Stimulated activated CD4-positive, alpha-beta T cell treated with anti-CD3 and anti-CD28 coated beads, Interleukin-4, amount 100 ng/mL, for 4 hours (primary cell): Measurements from ENCODE around the gene TMEM132D.
"Not testable (repeated sequence)": the region's sequence is repeated elsewhere in the genome, so short reads cannot be mapped to it uniquely, and the experiment has no call there.

Experiments used
- DNase-seq, 2 experiments: peaks; one replicate each; pipeline ENCODE4 v3.0.0-alpha.2; 2020

Gene TMEM132D

GRCh38 chr12:129570796-129571400 lies 332.9 kb downstream of the TMEM132D start:
- no peak for DNase-seq

GRCh38 chr12:129566800-129567199 lies 337.0 kb downstream of the TMEM132D start:
- no peak for DNase-seq

- no peak for DNase-seq
Observed at GRCh38 chr12:129564768-129565167, 339.1 kb downstream of the TMEM132D start.

- no peak for DNase-seq
Observed at GRCh38 chr12:129563266-129563665, 340.6 kb downstream of the TMEM132D start.

GRCh38 chr12:129561304-129561703 lies 342.5 kb downstream of the TMEM132D start:
- no peak for DNase-seq

- DNase-seq: no peak
Observed at GRCh38 chr12:129559776-129560175, 344.0 kb downstream of the TMEM132D start.

- DNase-seq: no peak
Observed at GRCh38 chr12:129558036-129558435, 345.8 kb downstream of the TMEM132D start.

- no peak for DNase-seq
Observed at GRCh38 chr12:129556082-129556481, 347.7 kb downstream of the TMEM132D start.

- DNase-seq: no peak
Observed at GRCh38 chr12:129552996-129553750, 350.7 kb downstream of the TMEM132D start.

- DNase-seq: no peak
Observed at GRCh38 chr12:129551441-129551840, 352.4 kb downstream of the TMEM132D start.

- no peak for DNase-seq
Observed at GRCh38 chr12:129550353-129550752, 353.5 kb downstream of the TMEM132D start.

GRCh38 chr12:129549656-129550055 lies 354.2 kb downstream of the TMEM132D start:
- DNase-seq: no peak

- DNase-seq: not testable (repeated sequence)
Observed at GRCh38 chr12:129549020-129549419, 354.8 kb downstream of the TMEM132D start.

- no peak for DNase-seq
Observed at GRCh38 chr12:129544716-129545115, 359.1 kb downstream of the TMEM132D start.

- DNase-seq: no peak
Observed at GRCh38 chr12:129540954-129541353, 362.9 kb downstream of the TMEM132D start.

GRCh38 chr12:129540249-129540648 lies 363.6 kb downstream of the TMEM132D start:
- no peak for DNase-seq

GRCh38 chr12:129538724-129539335 lies 365.0 kb downstream of the TMEM132D start:
- DNase-seq: not testable (repeated sequence)

- DNase-seq: no peak
Observed at GRCh38 chr12:129538137-129538536, 365.7 kb downstream of the TMEM132D start.

GRCh38 chr12:129534966-129535750 lies 368.7 kb downstream of the TMEM132D start:
- DNase-seq: no peak

GRCh38 chr12:129532707-129533499 lies 370.9 kb downstream of the TMEM132D start:
- DNase-seq: no peak

GRCh38 chr12:129532082-129532481 lies 371.7 kb downstream of the TMEM132D start:
- no peak for DNase-seq

- DNase-seq: no peak
Observed at GRCh38 chr12:129530984-129531383, 372.8 kb downstream of the TMEM132D start.
